Mucosa of descending colon (tissue), 3 donors: Measurements from ENCODE around the gene AGO3. TPM values are rescaled to one million over a fixed set of nuclear protein-coding genes. Genes with fewer than 3 reads are reported as not detected.

Source experiments
- ATAC-seq: fragments of 200-7000 bp; cut with Tn5 transposase; one replicate; pipeline ENCODE4 v1.9.1; 2020; ENCODE audit warnings: mild to moderate bottlenecking, moderate library complexity
- DNase-seq, 3 donors: peaks; one replicate each; pipeline ENCODE4 v3.0.0-alpha.2; 2020
- H3K36me3 ChIP-seq: fragments of 200-600 bp; one replicate; pipeline ENCODE4 v1.8.0; 2021; ENCODE audit warnings: low read depth, mild to moderate bottlenecking
- H3K4me1 ChIP-seq: fragments of 200-600 bp; one replicate; pipeline ENCODE4 v1.8.0; 2021; ENCODE audit warnings: low read depth, mild to moderate bottlenecking
- H3K4me3 ChIP-seq: fragments of 200-600 bp; one replicate; pipeline ENCODE4 v1.8.0; 2021; ENCODE audit warnings: mild to moderate bottlenecking
- H3K9me3 ChIP-seq: fragments of 200-600 bp; one replicate; pipeline ENCODE4 v1.8.0; 2021; ENCODE audit warnings: mild to moderate bottlenecking
- CTCF ChIP-seq: fragments of 200-600 bp; IDR thresholded peaks from one replicate; pipeline ENCODE4 v1.8.0; 2022; ENCODE audit warnings: antibody characterized with exemption, mild to moderate bottlenecking
- intact Hi-C, 2 donors: fragments of 100-400 bp; cut with DNase I in 1 of 2; cut with micrococcal nuclease in 1 of 2; formaldehyde crosslinking; loops; one replicate each; pipeline versions ENCODE4 v1.11.0 to v1.11.1; 2022; cut with DNase I, micrococcal nuclease
- total RNA-seq, 3 donors: library from RNA; stranded (reverse); fragmentation: NEBNext Ultra II Directional in 2 of 3; extraction: Animal tissue kit (Norgen Biotek cat#: 25700) in 2 of 3; gene quantifications; one replicate each; pipeline versions ENCODE4 v1.2.1 to v1.2.4, GENCODE V29; 2021 to 2023
- donor health status: DM: no; HTN: no; CAD: no; lungs with moderate emphysema.
- donor health status: DM: no; HTN: no; CAD: no.
- donor health status: DM: no; HTN: yes; CAD: no.

AGO3 gene
- total RNA-seq, 3 donors from 2014 or later: 16.6 to 34.5 (median 16.9) TPM

- no peak for TF ChIP-seq CTCF
- ATAC-seq (no peak), DNase-seq (no peak)
- H3K4me1 ChIP-seq: peaks cover 10% of the 10 kb centered on the region
- no peaks in the 10 kb centered on the region for H3K9me3 ChIP-seq
- intact Hi-C loops: no loop called here
- H3K4me3 ChIP-seq: no peak overlapping the region
- H3K36me3 ChIP-seq: no peaks in the 10 kb centered on the region
These were observed 157.3 kb downstream of the AGO3 start for GRCh38 chr1:36088265-36088576.

- Histone ChIP-seq H3K36me3 (no peaks in the 10 kb centered on the region), H3K9me3 (no peaks in the 10 kb centered on the region), H3K4me1 (peaks cover 10% of the 10 kb centered on the region), H3K4me3 (peak within 1 kb of the TSS; percentile 96)
- DNase-seq: peak; percentile 89 to 94 (median 91)
- intact Hi-C loops: no loop called here
- peak; percentile 97 for TF ChIP-seq CTCF
- peak; percentile 98 for ATAC-seq
These were observed 157.9 kb downstream of the AGO3 start, which contains the start of gene ADPRS for GRCh38 chr1:36088577-36089392. TSS of gene ADPRS (plus strand) at chr1:36088892. CDS start at chr1:36088905, 13 bp downstream.

DNA sequence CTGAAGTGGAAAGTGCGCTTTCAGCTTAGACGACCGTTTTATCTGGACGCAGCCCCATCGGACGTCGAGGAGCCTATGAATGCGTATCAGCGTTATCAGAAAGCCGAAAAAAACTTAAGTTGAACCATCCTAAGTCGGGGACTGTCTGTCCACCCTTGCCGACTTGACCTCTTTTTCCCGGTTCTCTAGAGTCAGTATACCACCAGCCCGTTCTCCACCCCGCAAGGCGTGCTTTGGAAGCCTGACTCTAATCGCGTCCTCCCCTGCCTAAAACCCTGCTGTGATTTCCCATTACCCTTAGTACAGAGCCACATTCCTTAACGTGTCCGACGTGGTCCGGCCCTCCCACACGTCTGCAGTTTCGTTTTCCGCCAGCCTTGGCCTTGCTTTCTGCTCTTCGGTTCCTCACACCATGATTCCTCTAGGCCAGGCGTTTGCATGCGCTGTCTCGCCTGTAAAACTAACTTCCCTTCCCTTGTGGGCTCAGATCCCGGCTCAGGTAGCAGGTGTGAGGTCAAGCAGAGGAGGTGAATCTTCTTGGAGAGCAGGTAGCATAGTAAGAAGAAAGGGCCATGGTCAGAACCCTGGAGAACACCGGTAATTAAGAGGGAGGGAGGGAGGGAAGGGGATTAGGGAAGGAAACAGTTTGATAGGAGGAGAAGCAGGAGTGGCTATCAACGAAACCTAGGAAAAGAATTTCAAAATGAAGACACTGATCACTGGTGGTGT is 158.7 kb downstream of the AGO3 start:
- Histone ChIP-seq H3K4me1 (peaks cover 10% of the 10 kb centered on the region), H3K36me3 (no peaks in the 10 kb centered on the region), H3K4me3 (peak overlapping the region; percentile 96), H3K9me3 (no peaks in the 10 kb centered on the region)
- intact Hi-C loops: loop anchor here in 1 of 2 donors (10.0 kb wide), 3 partner anchors 55 to 335 kb away; partner anchors contain the start of gene TRAPPC3
- TF ChIP-seq CTCF: no peak
- ATAC-seq: peak; percentile 27
- DNase-seq: peak in 1 of 3 donors; percentile 38

DNA sequence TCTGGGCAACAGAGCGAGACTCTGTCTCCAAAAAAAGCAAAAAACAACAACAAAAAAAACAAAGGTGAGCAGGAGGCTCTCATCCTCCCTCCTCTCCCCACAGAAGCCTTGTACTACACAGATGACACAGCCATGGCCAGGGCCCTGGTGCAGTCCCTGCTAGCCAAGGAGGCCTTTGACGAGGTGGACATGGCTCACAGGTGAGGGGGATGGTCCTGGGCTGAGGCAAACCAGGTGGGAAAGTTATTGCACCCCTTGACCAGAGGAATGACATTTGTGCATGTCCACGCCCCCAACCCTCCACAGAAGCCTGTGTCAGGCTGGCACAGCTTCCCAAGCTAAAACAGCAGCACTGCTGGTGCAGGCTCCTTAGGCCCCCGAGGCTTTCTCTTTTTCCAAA is 160.2 kb downstream of the AGO3 start:
- no peak for ATAC-seq
- Histone ChIP-seq H3K4me3 (no peak overlapping the region), H3K4me1 (peaks cover 10% of the 10 kb centered on the region), H3K36me3 (no peaks in the 10 kb centered on the region), H3K9me3 (no peaks in the 10 kb centered on the region)
- TF ChIP-seq CTCF: no peak
- intact Hi-C loops: loop anchor here in 1 of 2 donors (10.0 kb wide), 3 partner anchors 54 to 334 kb away; partner anchors contain the start of gene TRAPPC3
- DNase-seq: no peak

GRCh38 chr1:36091698-36092097 is 160.8 kb downstream of the AGO3 start:
- peaks cover 10% of the 10 kb centered on the region for H3K4me1 ChIP-seq
- no peak for ATAC-seq

More at GRCh38 chr1:36091698-36092097, 160.8 kb downstream of the AGO3 start:
- no peaks in the 10 kb centered on the region for H3K9me3 ChIP-seq
- DNase-seq: no peak
- intact Hi-C loops: loop anchor here in 1 of 2 donors (10.0 kb wide), 3 partner anchors 53 to 333 kb away; partner anchors contain the start of gene TRAPPC3
- no peak overlapping the region for H3K4me3 ChIP-seq
- H3K36me3 ChIP-seq: no peaks in the 10 kb centered on the region
- no peak for TF ChIP-seq CTCF
